HEK293 (cell line): ENCODE data around the gene TMEM141.

Source experiments
- ATF2 ChIP-seq: fragments of 450-650 bp; formaldehyde crosslinking; IDR thresholded peaks from 2 replicates; pipeline ENCODE4 v1.5.1; 2016; ENCODE audit warnings: missing biosample characterization, missing genetic modification characterization, low read depth
- BCL11B ChIP-seq: fragments of 450-650 bp; formaldehyde crosslinking; IDR thresholded peaks from 2 replicates; pipeline ENCODE4 v1.5.1; 2016; ENCODE audit warnings: low read depth, missing biosample characterization, missing genetic modification characterization
- GFI1B ChIP-seq: fragments of 450-650 bp; formaldehyde crosslinking; IDR thresholded peaks from 2 replicates; pipeline ENCODE4 v1.5.1; 2016; ENCODE audit warnings: missing biosample characterization, missing genetic modification characterization
- GLIS2 ChIP-seq: fragments of 450-650 bp; formaldehyde crosslinking; IDR thresholded peaks from 2 replicates; pipeline ENCODE4 v1.5.1; 2016; ENCODE audit warnings: missing biosample characterization, missing genetic modification characterization
- HIC1 ChIP-seq: fragments of 450-650 bp; formaldehyde crosslinking; IDR thresholded peaks from 2 replicates; pipeline ENCODE4 v1.5.1; 2016; ENCODE audit warnings: missing biosample characterization, missing genetic modification characterization
- KLF9 ChIP-seq: fragments of 450-650 bp; formaldehyde crosslinking; IDR thresholded peaks from 2 replicates; pipeline ENCODE4 v1.5.1; 2016; ENCODE audit warnings: missing biosample characterization, missing genetic modification characterization, low read depth
- PRDM1 ChIP-seq: fragments of 450-650 bp; formaldehyde crosslinking; IDR thresholded peaks from 2 replicates; pipeline ENCODE4; 2016; ENCODE audit warnings: missing biosample characterization, missing genetic modification characterization
- SETDB1 ChIP-seq: IDR thresholded peaks from one replicate; pipeline ENCODE4 v1.6.1; 2017; ENCODE audit warnings: mild to moderate bottlenecking, low read length, moderate library complexity, mixed read lengths; ENCODE audit not compliant: insufficient read length
- SP3 ChIP-seq: fragments of 450-650 bp; formaldehyde crosslinking; IDR thresholded peaks from 2 replicates; pipeline ENCODE4 v1.5.1; 2016; ENCODE audit warnings: missing biosample characterization, missing genetic modification characterization
- ZBTB11 ChIP-seq: fragments of 450-650 bp; formaldehyde crosslinking; conservative IDR thresholded peaks from 2 replicates; pipeline ENCODE4 v1.5.1; 2016; ENCODE audit warnings: low read depth, missing biosample characterization, missing genetic modification characterization
- ZBTB26 ChIP-seq: fragments of 450-650 bp; formaldehyde crosslinking; optimal IDR thresholded peaks from 2 replicates; pipeline ENCODE3; 2016; ENCODE audit warnings: missing biosample characterization, mild to moderate bottlenecking, missing genetic modification characterization
- ZFP41 ChIP-seq: fragments of 450-650 bp; formaldehyde crosslinking; IDR thresholded peaks from 2 replicates; pipeline ENCODE4 v1.5.1; 2016; ENCODE audit warnings: missing biosample characterization, missing genetic modification characterization, borderline replicate concordance
- ZNF114 ChIP-seq: fragments of 450-650 bp; formaldehyde crosslinking; IDR thresholded peaks from 2 replicates; pipeline ENCODE4 v1.5.0; 2017; ENCODE audit warnings: missing biosample characterization, missing genetic modification characterization
- ZNF175 ChIP-seq: fragments of 450-650 bp; formaldehyde crosslinking; IDR thresholded peaks from 2 replicates; pipeline ENCODE4 v1.5.1; 2016; ENCODE audit warnings: missing biosample characterization, missing genetic modification characterization
- ZNF18 ChIP-seq: fragments of 450-650 bp; formaldehyde crosslinking; IDR thresholded peaks from 2 replicates; pipeline ENCODE4 v1.5.1; 2016; ENCODE audit warnings: missing biosample characterization, missing genetic modification characterization
- ZNF280C ChIP-seq: fragments of 450-650 bp; formaldehyde crosslinking; IDR thresholded peaks from 2 replicates; pipeline ENCODE4 v1.5.1; 2016; ENCODE audit warnings: missing biosample characterization, missing genetic modification characterization
- ZNF302 ChIP-seq: fragments of 450-650 bp; formaldehyde crosslinking; IDR thresholded peaks from 2 replicates; pipeline ENCODE4 v1.5.1; 2016; ENCODE audit warnings: missing biosample characterization, missing genetic modification characterization, low read depth
- ZNF596 ChIP-seq: fragments of 450-650 bp; IDR thresholded peaks from 2 replicates; pipeline ENCODE4 v1.5.0; 2018; ENCODE audit warnings: missing biosample characterization, mild to moderate bottlenecking, missing genetic modification characterization, moderate library complexity
- ZNF621 ChIP-seq: fragments of 450-650 bp; formaldehyde crosslinking; IDR thresholded peaks from 2 replicates; pipeline ENCODE4 v1.5.1; 2017; ENCODE audit warnings: missing biosample characterization, missing genetic modification characterization
- ZNF692 ChIP-seq: fragments of 450-650 bp; formaldehyde crosslinking; IDR thresholded peaks from 2 replicates; pipeline ENCODE4 v1.5.1; 2016; ENCODE audit warnings: missing biosample characterization, missing genetic modification characterization
- ZNF704 ChIP-seq: fragments of 450-650 bp; formaldehyde crosslinking; IDR thresholded peaks from 2 replicates; pipeline ENCODE4 v1.5.1; 2016; ENCODE audit warnings: missing biosample characterization, missing genetic modification characterization
- ZNF776 ChIP-seq: fragments of 450-650 bp; formaldehyde crosslinking; IDR thresholded peaks from 2 replicates; pipeline ENCODE4 v1.5.0; 2017; ENCODE audit warnings: missing biosample characterization, missing genetic modification characterization, borderline replicate concordance
- ZNF777 ChIP-seq: fragments of 450-650 bp; formaldehyde crosslinking; IDR thresholded peaks from 2 replicates; pipeline ENCODE4 v1.5.1; 2017; ENCODE audit warnings: missing biosample characterization, missing genetic modification characterization, borderline replicate concordance
- ZNF843 ChIP-seq: fragments of 450-650 bp; formaldehyde crosslinking; IDR thresholded peaks from 2 replicates; pipeline ENCODE4 v1.5.1; 2016; ENCODE audit warnings: missing biosample characterization, missing genetic modification characterization

The TMEM141 gene

GRCh38 chr9:136840877-136841645 lies 49.9 kb downstream of the TMEM141 start (continued):
- no peak for TF ChIP-seq ZNF302 (tag by site-specific recombination)
- no peak for TF ChIP-seq ZBTB11 (tag by site-specific recombination)
- TF ChIP-seq SP3: peak; percentile 52
- TF ChIP-seq ATF2 (tag by site-specific recombination): no peak
- no peak for TF ChIP-seq ZNF114 (tag by site-specific recombination)
- TF ChIP-seq BCL11B (tag by site-specific recombination): no peak
- TF ChIP-seq PRDM1: no peak
- no peak for TF ChIP-seq ZNF776 (tag by site-specific recombination)
- TF ChIP-seq ZNF280C (tag by site-specific recombination): no peak
- no peak for TF ChIP-seq ZFP41 (tag by site-specific recombination)
- no peak for TF ChIP-seq ZNF175 (tag by site-specific recombination)
- TF ChIP-seq KLF9 (tag by site-specific recombination): no peak; the same call in 1 of the 2 replicates
- no peak for TF ChIP-seq ZNF777 (tag by site-specific recombination)
- 0 out of 2 replicates have a peak, but pooled peaks have one; percentile 50 for TF ChIP-seq HIC1 (tag by site-specific recombination)
- TF ChIP-seq ZNF704: no peak
- TF ChIP-seq ZBTB26 (tag by site-specific recombination): no peak
- TF ChIP-seq ZNF843 (tag by site-specific recombination): no peak
- no peak for TF ChIP-seq GFI1B (tag by site-specific recombination)
- TF ChIP-seq GLIS2 (tag by site-specific recombination): peak; percentile 97
- TF ChIP-seq ZNF621 (tag by site-specific recombination): no peak
- TF ChIP-seq ZNF18 (tag by site-specific recombination): no peak
- no peak for TF ChIP-seq SETDB1
- no peak for TF ChIP-seq ZNF596 (tag by site-specific recombination)
- no peak for TF ChIP-seq ZNF692 (tag by site-specific recombination)
